HepG2 (cell line): Measurements from ENCODE around the gene CTF1. TPM values are rescaled to one million over a fixed set of nuclear protein-coding genes. Genes with fewer than 3 reads are reported as not detected.
A peak's percentile ranks its signal among the peaks of the same experiment; 100 is the strongest.

ENCODE experiments used
- HNF4A ChIP-seq: sonication (generic); formaldehyde crosslinking; IDR thresholded peaks from 2 replicates; pipeline ENCODE4 v1.4.0; 2020; ENCODE audit warnings: missing genetic modification reagents
- IKZF1 ChIP-seq: fragments of 450-650 bp; IDR thresholded peaks from 2 replicates; pipeline ENCODE4 v1.7.1; 2016
- IKZF4 ChIP-seq: sonication (generic); formaldehyde crosslinking; IDR thresholded peaks from 2 replicates; pipeline ENCODE4 v1.5.1; 2020; ENCODE audit warnings: borderline replicate concordance, mild to moderate bottlenecking, low read depth, missing genetic modification reagents; ENCODE audit errors: not compliant biosample characterization
- NONO ChIP-seq, 2 experiments: fragments of 450-650 bp in 1 of 2; sonication (generic) in 1 of 2; formaldehyde crosslinking in 1 of 2; IDR thresholded peaks in 1 of 2; conservative IDR thresholded peaks in 1 of 2; 2 replicates each; pipeline versions ENCODE4 v1.6.1 to v1.8.0; 2017 to 2022; ENCODE audit warnings: mild to moderate bottlenecking in 1 of 2, missing genetic modification reagents in 1 of 2, moderate library complexity in 1 of 2
- POLR2AphosphoS5 ChIP-seq: IDR thresholded peaks from 2 replicates; pipeline ENCODE4 v1.6.1; 2012; ENCODE audit warnings: low read depth, low read length
- SMAD1 ChIP-seq: sonication (generic); formaldehyde crosslinking; IDR thresholded peaks from 2 replicates; pipeline ENCODE4 v1.4.0; 2020; ENCODE audit warnings: missing genetic modification reagents, low read depth, mild to moderate bottlenecking, borderline replicate concordance
- SP1 ChIP-seq, 2 experiments: fragments of 450-650 bp in 1 of 2; sonication (generic) in 1 of 2; formaldehyde crosslinking in 1 of 2; IDR thresholded peaks; 2 replicates each; pipeline versions ENCODE4 v1.4.0 to v1.6.1; 2016 to 2020; ENCODE audit warnings: missing genetic modification reagents in 1 of 2
- TBL1XR1 ChIP-seq: fragments of 150-350 bp; IDR thresholded peaks from 2 replicates; pipeline ENCODE4 v1.6.1; 2014; ENCODE audit warnings: borderline replicate concordance, low read length; ENCODE audit not compliant: partially characterized antibody
- ZBTB38 ChIP-seq: sonication (generic); formaldehyde crosslinking; IDR thresholded peaks from 2 replicates; pipeline ENCODE4 v1.5.1; 2020; ENCODE audit warnings: mild to moderate bottlenecking, missing genetic modification reagents
- ZFP1 ChIP-seq: IDR thresholded peaks from 2 replicates; pipeline ENCODE4 v1.6.1; 2016
- ZNF264 ChIP-seq: sonication (generic); formaldehyde crosslinking; IDR thresholded peaks from 2 replicates; pipeline ENCODE4 v1.4.0; 2020; ENCODE audit warnings: missing genetic modification reagents
- ZNF616 ChIP-seq: sonication (generic); formaldehyde crosslinking; IDR thresholded peaks from 2 replicates; pipeline ENCODE4 v1.5.0; 2020; ENCODE audit warnings: low read depth, mild to moderate bottlenecking, missing genetic modification reagents
- ZNF781 ChIP-seq: sonication (generic); formaldehyde crosslinking; IDR thresholded peaks from 2 replicates; pipeline ENCODE4 v1.5.1; 2020; ENCODE audit warnings: borderline replicate concordance, mild to moderate bottlenecking, missing genetic modification reagents; ENCODE audit errors: not compliant biosample characterization
- ZSCAN31 ChIP-seq: sonication (generic); formaldehyde crosslinking; IDR thresholded peaks from 2 replicates; pipeline ENCODE4 v1.5.0; 2020; ENCODE audit warnings: low read depth, mild to moderate bottlenecking, missing genetic modification reagents
- polyA plus RNA-seq, 8 experiments: library from polyadenylated mRNA; depleted of rRNA in 3 of 8; stranded (reverse) in 7 of 8; unstranded in 1 of 8; fragments of >200 nt; fragmentation: Illumina TruSeq in 4 of 8; extraction: Trizol in 4 of 8; gene quantifications; 2 replicates each; pipeline versions ENCODE4 v1.2.1 to v1.2.3, GENCODE V29; 2011 to 2016; ENCODE audit warnings: low read depth in 4 of 8, missing spikeins in 1 of 8, mixed read lengths in 1 of 8; ENCODE audit not compliant: insufficient read depth in 1 of 8
- total RNA-seq, 5 experiments: library from RNA; depleted of rRNA; stranded (reverse); fragments of >200 nt; fragmentation: Illumina TruSeq; extraction: Trizol; gene quantifications; 2 replicates each; pipeline ENCODE4 v1.2.3, GENCODE V29; 2016; ENCODE audit warnings: low read depth in 1 of 5
- TF ChIP-seq, protein P1 (sequence below): sonication (generic); formaldehyde crosslinking; IDR thresholded peaks from 2 replicates; pipeline ENCODE4 v1.4.0; 2020; ENCODE audit warnings: missing genetic modification reagents
- TF ChIP-seq, protein P2 (sequence below): sonication (generic); formaldehyde crosslinking; IDR thresholded peaks from 2 replicates; pipeline ENCODE4 v1.8.0; 2023; ENCODE audit warnings: mild to moderate bottlenecking, missing genetic modification reagents
- TF ChIP-seq, protein P3 (sequence below): sonication (generic); formaldehyde crosslinking; IDR thresholded peaks from 2 replicates; pipeline ENCODE4 v1.5.0; 2020; ENCODE audit warnings: missing genetic modification reagents, mild to moderate bottlenecking, borderline replicate concordance
- TF ChIP-seq, protein P4 (sequence below): sonication (generic); formaldehyde crosslinking; IDR thresholded peaks from 2 replicates; pipeline ENCODE4 v1.5.0; 2020; ENCODE audit warnings: mild to moderate bottlenecking, missing genetic modification reagents
- TF ChIP-seq, protein P5 (sequence below): sonication (generic); formaldehyde crosslinking; IDR thresholded peaks from 2 replicates; pipeline ENCODE4 v1.4.0; 2020; ENCODE audit warnings: missing genetic modification reagents, mild to moderate bottlenecking, borderline replicate concordance

Gene CTF1
- total and polyA plus RNA-seq, 2 of the 13 experiments (the other 11 are each of a cell fraction or from before 2014, with no cell fraction given) = 0.13 to 1.8 TPM

DNA sequence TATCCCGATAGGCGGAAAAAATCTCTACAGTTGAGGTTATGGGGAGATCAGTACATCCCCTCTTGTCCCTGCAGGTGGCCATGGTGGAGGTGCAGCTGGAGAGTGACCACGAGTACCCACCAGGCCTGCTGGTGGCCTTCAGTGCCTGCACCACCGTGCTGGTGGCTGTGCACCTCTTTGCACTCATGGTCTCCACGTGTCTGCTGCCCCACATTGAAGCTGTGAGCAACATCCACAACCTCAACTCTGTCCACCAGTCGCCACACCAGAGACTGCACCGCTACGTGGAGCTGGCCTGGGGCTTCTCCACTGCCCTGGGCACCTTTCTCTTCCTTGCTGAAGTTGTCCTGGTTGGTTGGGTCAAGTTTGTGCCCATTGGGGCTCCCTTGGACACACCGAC is 56.7 kb downstream of the CTF1 start (continued):
- TF ChIP-seq, protein P1, sequence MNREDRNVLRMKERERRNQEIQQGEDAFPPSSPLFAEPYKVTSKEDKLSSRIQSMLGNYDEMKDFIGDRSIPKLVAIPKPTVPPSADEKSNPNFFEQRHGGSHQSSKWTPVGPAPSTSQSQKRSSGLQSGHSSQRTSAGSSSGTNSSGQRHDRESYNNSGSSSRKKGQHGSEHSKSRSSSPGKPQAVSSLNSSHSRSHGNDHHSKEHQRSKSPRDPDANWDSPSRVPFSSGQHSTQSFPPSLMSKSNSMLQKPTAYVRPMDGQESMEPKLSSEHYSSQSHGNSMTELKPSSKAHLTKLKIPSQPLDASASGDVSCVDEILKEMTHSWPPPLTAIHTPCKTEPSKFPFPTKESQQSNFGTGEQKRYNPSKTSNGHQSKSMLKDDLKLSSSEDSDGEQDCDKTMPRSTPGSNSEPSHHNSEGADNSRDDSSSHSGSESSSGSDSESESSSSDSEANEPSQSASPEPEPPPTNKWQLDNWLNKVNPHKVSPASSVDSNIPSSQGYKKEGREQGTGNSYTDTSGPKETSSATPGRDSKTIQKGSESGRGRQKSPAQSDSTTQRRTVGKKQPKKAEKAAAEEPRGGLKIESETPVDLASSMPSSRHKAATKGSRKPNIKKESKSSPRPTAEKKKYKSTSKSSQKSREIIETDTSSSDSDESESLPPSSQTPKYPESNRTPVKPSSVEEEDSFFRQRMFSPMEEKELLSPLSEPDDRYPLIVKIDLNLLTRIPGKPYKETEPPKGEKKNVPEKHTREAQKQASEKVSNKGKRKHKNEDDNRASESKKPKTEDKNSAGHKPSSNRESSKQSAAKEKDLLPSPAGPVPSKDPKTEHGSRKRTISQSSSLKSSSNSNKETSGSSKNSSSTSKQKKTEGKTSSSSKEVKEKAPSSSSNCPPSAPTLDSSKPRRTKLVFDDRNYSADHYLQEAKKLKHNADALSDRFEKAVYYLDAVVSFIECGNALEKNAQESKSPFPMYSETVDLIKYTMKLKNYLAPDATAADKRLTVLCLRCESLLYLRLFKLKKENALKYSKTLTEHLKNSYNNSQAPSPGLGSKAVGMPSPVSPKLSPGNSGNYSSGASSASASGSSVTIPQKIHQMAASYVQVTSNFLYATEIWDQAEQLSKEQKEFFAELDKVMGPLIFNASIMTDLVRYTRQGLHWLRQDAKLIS (CRISPR knock-in tag) = no peak
- TF ChIP-seq ZNF616 (no peak), SP1 (IDR thresholded peaks at IDR 0.05) (no peak), SP1 (CRISPR knock-in tag; IDR thresholded peaks at IDR 0.05) (0 out of 2 replicates have a peak, but pooled peaks have one; percentile 8), IKZF1 (no peak), ZFP1 (CRISPR knock-in tag) (no peak), ZSCAN31 (CRISPR knock-in tag) (0 out of 2 replicates have a peak, but pooled peaks have one; percentile 3), HNF4A (CRISPR knock-in tag) (no peak), ZBTB38 (CRISPR knock-in tag) (peak; percentile 27; the same call in 1 of the 2 replicates), NONO (IDR thresholded peaks at IDR 0.05) (no peak), NONO (CRISPR knock-in tag; conservative IDR thresholded peaks at IDR 0.05) (no peak), IKZF4 (CRISPR knock-in tag) (peak; percentile 13), TBL1XR1 (no peak), POLR2AphosphoS5 (no peak), ZNF264 (CRISPR knock-in tag) (no peak), SMAD1 (CRISPR knock-in tag) (0 out of 2 replicates have a peak, but pooled peaks have one; percentile 5), ZNF781 (CRISPR knock-in tag) (peak; percentile 14)
- TF ChIP-seq, protein P2, sequence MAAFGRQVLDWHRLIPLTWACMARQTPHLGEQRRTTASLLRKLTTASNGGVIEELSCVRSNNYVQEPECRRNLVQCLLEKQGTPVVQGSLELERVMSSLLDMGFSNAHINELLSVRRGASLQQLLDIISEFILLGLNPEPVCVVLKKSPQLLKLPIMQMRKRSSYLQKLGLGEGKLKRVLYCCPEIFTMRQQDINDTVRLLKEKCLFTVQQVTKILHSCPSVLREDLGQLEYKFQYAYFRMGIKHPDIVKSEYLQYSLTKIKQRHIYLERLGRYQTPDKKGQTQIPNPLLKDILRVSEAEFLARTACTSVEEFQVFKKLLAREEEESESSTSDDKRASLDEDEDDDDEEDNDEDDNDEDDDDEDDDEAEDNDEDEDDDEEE = no peak
- TF ChIP-seq, protein P3, sequence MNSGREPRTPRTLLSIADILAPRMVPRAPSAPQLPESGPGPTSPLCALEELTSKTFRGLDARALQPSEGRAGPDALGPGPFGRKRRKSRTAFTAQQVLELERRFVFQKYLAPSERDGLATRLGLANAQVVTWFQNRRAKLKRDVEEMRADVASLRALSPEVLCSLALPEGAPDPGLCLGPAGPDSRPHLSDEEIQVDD (CRISPR knock-in tag) = no peak
- TF ChIP-seq, protein P4, sequence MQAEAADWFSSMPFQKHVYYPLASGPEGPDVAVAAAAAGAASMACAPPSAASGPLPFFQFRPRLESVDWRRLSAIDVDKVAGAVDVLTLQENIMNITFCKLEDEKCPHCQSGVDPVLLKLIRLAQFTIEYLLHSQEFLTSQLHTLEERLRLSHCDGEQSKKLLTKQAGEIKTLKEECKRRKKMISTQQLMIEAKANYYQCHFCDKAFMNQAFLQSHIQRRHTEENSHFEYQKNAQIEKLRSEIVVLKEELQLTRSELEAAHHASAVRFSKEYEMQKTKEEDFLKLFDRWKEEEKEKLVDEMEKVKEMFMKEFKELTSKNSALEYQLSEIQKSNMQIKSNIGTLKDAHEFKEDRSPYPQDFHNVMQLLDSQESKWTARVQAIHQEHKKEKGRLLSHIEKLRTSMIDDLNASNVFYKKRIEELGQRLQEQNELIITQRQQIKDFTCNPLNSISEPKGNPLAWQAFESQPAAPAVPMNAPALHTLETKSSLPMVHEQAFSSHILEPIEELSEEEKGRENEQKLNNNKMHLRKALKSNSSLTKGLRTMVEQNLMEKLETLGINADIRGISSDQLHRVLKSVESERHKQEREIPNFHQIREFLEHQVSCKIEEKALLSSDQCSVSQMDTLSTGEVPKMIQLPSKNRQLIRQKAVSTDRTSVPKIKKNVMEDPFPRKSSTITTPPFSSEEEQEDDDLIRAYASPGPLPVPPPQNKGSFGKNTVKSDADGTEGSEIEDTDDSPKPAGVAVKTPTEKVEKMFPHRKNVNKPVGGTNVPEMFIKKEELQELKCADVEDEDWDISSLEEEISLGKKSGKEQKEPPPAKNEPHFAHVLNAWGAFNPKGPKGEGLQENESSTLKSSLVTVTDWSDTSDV (CRISPR knock-in tag) = peak; percentile 6; the same call in 1 of the 2 replicates
- TF ChIP-seq, protein P5, sequence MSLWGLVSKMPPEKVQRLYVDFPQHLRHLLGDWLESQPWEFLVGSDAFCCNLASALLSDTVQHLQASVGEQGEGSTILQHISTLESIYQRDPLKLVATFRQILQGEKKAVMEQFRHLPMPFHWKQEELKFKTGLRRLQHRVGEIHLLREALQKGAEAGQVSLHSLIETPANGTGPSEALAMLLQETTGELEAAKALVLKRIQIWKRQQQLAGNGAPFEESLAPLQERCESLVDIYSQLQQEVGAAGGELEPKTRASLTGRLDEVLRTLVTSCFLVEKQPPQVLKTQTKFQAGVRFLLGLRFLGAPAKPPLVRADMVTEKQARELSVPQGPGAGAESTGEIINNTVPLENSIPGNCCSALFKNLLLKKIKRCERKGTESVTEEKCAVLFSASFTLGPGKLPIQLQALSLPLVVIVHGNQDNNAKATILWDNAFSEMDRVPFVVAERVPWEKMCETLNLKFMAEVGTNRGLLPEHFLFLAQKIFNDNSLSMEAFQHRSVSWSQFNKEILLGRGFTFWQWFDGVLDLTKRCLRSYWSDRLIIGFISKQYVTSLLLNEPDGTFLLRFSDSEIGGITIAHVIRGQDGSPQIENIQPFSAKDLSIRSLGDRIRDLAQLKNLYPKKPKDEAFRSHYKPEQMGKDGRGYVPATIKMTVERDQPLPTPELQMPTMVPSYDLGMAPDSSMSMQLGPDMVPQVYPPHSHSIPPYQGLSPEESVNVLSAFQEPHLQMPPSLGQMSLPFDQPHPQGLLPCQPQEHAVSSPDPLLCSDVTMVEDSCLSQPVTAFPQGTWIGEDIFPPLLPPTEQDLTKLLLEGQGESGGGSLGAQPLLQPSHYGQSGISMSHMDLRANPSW (CRISPR knock-in tag) = no peak
